ENCODE results near the gene CORO7.

The CORO7 gene

DNA sequence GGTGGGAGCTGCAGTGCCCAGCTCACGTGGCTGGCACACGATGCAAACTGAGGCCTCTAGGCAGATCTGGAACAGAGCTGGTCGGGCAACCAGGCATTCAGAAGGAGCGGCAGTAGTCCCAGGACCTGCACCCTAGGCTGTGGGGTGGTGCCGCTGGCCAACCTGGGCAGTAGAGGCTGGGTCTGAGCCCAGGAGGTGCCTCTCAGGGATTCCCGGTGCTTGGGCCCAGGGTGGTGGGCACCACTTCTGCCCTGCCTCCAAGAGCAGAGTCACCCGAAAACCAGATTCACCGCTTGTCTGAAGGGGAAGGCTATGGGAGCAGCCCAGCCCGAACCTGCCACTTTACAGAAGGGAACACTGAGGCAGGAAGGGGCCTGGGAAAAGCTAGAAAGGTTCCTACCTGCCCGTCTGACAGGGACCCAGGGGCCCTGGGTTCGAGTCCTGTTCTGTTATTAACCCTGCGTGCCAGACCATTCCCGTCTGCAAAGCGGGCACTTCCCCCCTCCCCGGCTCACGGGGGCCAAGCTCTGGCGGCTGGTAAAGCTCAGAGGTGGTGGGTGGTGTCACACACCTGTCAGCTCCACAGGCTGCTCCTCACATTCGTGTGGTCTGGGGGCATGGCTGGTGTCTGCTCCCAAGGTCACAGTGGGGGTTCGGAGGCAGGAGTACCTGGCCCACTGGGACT, 83.6 kb downstream of the CORO7 start:
- no peak for DNase-seq

DNA sequence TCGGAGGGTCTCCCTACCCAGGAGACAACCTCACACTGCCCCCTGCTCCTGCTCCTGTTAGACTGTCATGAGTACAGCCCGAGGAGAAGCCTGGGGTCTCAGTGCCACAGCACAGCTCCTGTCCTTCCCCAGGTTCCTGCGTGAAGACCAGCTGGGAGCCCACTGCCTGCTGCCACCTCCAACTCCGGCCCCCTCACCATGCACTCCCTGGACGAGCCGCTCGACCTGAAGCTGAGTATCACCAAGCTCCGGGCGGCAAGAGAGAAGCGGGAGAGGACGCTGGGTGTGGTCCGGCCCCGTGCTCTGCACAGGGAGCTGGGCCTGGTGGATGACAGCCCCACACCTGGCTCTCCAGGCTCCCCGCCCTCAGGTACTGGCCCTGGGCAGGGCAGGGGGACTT, 84.3 kb downstream of the CORO7 start:
- no peak for DNase-seq

DNA sequence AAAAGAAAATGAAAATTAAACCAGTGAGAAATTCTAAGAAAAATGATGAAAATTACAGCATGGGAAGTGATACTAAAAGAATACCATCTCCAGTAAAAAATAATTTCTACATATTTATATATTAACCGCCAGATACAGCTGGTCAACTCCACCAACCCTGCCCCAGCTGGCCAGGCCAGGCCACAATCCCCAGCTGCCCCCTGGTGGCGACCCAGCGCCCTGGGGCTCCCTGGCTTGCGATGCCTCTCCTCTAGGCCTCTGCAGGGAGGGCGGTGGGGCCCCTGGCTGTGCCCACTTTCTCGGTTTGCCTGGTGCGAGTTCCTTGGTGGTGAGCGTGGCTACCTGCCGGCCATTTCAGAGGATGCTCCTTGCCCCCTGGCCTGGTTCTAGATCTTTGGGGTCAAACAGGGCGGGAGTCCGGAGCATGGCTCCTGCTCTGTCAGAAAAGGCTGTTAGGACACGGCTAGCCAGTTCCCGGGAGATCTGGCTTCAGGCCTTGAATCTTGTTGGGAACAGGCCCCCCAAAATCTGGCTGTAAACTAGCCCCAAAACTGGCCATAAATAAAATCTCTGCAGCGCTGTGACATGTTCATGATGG, 86.0 kb downstream of the CORO7 start:
- peak; percentile 57 to 62 for DNase-seq

DNA sequence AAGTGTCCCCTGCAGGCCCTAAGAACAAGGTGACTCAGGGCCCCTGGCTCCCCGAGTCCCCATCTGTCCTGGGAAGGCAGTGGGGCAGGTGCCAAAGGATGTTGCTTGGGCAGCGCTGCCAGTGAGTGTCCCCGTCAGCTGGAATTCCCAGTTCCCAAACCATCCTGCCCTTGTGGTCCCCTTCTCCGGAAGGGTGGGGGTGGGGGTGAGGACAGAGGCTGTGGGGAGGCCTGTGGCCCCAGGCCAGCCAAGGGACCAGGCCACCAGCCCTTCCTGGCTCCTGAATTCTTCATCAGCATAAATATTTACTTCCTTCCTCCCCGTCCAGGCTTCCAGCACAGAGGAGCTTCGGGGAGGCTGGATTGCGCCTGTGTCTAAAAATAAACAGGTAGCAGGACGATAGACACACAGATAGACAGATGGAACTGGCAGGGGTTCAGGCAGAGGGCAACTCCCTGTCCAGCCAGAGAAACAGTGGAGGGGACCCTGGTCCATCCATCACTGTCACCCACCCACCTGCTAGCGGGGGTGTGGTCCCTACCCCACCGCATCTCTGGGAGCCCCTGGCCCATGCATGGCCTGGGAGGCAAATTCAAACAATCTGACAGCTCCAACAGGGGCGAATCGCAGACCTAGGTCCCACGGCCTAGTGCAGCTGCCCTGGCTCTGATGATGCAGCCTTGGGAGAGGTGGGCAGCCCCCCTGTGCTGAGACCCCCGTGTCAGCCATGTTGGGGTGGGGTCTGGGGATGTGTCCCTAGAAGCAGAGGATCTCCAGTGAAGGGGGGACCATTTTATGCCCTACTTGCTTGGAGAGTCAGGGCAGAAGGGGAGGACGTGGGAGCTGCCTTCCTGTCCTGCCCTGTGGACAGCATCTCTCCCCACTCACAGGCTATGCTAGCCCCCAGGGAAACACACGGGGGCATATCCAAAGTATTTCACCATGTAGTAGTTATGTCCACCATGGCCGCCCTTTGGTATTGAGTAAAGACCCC, 87.3 kb downstream of the CORO7 start:
- DNase-seq, result no peak

DNA sequence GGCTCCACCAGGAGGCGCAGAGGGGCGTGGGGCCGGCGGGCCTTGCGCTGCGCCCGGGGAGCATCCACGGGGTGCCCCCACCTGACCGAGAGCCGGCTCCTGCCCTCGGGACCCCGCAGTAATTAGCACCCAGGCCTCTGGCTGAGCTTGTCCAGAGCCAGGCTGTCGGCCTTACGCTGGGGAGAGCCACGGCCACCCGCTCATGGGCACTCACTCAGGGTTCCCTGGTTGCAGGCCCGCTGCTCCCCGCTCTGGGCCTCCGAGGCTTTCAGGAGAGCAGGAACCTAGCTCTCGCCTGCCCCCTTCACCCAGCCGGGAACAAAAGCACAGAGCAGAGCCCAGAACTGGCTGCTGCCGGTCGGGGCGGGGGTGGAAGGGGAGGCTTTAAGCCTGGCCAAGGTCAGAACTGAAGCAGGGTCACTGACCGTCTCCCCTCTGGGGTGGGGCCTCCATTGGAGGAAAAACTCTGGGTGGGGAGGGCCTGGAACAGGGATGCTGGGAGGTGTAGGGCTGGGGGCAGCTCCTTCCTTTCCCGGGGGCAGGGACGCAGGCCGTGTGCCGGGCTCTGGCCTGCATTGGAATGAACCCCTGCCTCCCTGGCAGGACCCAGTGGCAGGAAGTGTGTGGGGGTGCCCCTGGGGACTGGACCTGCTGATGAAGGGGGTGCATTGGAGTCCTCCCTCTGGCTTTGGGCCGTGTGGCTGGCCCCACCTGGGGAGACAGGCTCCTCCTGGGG, 88.2 kb downstream of the CORO7 start:
- peak; percentile 48 to 66 for DNase-seq

DNA sequence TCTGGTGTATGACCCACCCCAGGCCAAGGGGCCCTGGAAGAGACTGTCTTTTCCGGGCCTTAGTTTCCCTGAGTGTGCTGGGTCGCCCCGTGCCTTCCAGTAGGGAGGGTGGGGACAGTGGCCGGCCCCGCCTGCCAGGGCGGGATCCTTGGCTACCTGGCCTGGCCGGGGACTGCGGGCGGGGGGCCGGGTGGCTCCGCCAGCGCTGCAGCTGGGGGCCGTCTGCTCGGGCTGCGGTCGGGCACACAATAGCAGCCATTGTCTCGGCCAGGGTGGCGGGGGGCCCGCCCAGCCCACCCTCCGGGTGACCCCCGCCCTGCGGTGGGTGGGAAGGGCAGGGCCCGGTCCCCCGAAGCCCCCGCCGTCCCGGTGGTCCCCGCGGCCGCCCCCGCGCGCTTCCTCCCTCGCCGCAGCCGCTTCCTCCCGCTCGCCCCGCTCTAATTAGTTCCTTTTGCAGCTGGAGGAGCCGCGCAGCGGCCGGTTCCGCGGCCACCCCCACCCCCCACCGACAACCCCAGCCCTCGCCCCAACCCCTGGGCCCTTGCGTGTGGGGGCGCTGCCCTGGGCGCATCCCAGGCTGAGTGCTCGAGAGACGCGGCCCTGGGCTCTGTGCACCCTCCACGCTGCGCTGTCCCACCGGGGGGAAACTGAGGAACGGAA, 88.9 kb downstream of the CORO7 start:
- DNase-seq, result no peak

DNA sequence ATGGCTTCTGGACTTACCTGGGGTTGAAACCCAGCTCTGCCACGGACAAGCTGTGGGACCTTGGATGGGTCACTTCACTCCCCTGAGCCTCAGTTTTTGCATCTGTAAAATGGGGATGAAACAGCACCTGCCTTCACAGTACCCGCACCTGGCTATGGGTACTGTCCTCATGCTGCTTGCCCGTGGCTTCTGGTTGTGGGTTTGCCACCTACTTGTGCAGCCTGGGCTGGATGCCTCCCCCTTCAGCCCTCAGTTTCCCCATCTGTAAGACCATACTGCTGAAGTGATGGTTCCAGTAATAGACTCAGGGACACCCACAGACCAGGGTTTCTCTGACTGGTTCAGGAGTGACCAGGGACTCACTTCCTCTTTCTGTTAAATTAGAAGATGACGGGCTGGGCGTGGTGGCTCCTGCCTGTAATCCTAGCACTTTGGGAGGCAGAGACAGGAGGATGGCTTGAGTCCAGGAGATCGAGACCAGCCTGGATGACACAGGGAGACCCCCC, 91.1 kb downstream of the CORO7 start:
- DNase-seq, result peak in 1 of 2 experiments; percentile 11

DNA sequence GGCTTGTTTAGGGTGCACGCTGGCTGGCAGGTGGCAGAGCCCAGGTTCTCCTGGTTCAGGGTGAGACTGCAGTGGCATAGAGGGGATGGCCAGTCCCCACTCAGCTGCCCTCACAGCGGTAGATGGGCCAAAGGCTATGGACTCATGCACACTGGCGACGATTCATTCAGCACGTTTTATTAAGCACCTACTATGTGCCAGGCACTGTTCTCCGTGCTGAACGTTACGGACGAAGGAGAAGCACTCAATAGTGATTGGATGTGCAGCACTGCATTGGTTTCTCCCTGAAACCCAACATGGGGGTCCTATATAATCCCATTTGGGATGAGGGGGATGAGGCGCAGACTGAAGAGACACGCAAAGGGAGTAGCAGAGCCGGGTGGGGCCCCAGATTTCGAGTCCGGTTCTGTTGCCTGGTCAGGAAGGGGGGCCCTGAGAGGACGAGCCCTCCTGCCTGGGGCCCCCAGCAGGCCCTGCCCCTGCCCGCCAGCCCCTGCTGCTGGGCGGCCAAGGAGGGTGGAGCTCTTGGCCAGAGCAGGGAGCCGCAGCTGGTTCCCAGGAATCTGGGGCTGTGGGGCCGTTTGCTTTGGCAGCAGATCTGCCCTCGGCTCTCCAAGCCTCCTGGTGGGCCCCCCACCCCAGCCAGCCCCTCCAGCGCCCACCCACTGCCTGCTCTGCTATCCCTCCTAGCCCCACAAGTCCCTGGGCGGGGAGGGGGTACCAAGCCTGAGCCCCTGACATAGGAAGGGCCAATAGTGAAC, 91.7 kb downstream of the CORO7 start:
- no peak for DNase-seq

DNA sequence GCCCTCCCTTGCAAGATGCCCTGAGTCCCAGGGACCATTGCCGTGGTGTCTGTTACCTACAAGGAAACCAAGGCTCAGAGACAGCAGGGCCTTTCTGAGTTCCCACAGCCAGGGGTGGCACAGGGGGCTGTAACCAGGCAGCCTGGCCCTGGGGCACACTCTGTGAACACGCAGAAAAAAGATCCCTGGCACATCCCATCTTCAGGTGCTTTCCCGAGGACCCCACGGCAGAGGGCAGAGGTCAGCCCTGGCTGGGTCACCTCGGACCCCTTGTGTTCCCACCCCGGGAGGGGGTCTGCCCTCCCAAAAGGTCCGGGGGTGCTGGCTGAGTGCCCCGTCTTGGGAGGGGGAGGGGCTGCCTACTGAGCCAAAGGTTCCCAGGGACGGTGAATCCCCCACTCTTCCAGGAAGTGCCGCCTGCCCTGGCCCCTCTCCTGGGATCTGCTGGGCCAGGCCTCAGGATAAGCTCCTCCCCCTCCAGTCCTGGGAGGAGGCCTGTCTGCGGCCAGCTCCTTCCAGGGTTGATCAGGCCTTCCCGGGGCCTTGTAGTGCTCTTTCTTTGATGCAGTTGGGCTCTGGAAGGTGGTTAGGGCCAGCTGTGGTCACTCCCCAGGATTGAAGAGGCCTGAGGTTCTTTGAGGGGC, 92.4 kb downstream of the CORO7 start:
- no peak for DNase-seq

DNA sequence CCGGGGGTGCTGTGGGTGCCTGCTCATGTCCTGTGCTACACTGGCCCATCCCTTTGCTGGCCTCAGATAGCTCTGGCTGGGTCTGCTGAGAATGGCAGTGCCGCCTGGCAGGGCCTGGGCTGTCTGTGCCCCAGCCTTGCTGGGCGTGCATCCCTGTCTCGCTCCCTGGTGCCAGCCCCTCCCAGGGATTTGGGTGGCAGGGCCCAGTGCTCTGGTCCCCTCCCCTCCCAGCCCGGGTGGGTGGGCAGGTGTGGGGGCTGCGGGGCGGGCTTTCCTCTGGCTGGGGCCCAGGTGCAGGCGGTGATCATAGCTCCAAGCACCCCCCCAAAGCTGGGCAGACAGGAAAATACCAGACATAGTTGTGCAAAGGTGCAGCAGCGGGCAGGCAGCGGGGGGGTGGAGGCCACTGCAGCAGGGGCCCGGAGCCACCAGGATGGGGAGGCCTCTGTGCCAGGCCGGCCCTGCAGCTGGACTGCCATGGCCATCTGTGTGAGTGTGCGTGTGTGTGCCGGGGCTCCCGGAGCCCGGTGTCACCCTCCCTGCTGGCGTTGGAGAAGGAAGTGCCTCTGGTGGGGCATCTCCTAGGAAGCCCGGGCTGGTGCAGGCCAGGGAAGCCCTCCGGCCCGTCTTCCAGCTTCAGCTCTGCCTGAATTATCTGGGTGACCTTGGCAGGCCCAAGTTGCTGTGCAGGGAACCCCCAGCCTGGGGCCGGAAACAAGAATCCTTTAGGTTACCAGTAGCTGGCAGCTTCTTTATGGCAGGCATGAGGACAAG, 93.1 kb downstream of the CORO7 start:
- no peak for DNase-seq

DNA sequence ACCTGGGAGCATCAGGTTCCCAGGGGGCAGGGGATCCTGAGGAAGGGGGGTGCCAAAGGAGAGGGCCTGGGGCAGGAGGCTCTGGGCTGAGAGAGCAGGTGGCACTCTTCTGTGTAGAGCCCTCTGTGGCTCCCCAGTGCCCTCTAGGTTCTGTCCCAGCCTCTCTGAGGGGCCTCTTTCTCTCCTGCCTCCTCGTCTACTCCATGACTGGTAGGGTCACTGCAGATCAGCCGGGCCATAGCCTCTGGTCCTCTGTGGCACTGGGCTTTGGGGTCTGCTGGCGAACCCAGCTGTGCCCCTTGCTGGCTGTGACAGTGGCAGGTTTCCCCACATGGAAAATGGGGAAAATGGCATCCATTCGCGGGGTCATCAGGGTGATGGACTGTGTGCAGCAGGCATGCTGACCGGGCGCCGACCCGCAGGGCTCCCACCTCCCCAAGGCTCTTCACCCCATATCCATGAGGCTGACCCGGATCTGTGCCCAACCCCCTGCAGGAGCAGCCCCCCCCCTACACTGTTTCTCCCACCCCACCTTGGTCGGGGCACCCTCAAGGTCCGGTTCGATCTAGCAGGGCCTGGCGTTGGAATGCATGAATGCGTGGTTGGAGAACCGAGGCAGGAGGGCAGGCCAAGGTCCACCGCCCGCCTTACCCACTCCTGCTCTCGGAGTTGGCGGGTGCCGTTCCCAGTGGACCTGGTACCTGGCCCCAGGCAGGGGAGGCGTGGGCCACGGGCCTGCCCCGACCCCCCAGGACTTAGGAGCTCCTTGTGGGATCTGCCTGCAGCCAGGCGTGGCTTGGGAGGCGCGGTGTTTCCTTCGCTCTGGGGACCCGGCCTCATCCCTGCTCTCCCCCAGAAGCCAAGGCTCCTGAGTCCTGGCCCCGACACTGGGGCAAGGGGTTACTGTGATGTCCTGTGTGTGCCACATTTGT, 94.0 kb downstream of the CORO7 start:
- no peak for DNase-seq

DNA sequence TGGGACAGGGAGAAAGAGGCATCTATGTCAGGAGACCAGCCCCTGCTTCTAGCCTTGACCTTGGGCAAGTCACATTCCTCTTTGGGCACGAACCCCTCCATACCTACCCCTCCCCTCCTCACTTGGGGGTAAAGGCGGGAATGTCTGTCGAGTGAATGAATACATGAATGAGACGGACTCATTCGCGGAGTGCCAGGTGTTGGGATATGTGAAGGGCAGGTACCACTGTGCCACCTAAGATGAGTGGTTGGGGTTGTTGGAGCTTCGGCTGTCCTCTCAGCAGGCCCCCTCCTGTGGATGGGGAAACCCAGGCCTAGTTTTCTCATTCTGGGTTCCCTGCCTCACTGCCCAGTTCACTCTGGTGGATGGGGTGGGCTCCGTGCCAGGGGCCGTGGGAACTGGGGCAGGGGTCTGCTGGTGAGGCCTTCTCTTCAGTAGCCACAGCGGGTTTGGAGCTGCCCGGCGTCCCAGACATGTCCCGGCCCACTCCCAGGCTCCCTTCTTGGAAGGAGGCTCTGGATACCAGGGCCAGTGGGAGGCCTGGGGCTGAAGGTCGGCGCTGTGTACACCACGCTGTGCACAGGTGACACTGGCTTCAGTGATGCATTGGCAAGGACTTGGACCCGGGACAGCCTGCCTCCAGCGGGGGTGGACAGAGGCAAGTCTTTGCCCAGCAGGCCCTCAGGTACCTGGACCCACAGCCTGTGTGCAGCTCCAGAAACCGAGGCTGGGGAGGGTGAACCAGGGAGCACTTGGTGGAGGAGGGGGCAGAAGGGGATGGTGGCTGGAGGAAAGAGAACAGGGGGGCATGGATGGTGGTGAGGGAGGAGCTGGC, 94.9 kb downstream of the CORO7 start:
- DNase-seq, result no peak

DNA sequence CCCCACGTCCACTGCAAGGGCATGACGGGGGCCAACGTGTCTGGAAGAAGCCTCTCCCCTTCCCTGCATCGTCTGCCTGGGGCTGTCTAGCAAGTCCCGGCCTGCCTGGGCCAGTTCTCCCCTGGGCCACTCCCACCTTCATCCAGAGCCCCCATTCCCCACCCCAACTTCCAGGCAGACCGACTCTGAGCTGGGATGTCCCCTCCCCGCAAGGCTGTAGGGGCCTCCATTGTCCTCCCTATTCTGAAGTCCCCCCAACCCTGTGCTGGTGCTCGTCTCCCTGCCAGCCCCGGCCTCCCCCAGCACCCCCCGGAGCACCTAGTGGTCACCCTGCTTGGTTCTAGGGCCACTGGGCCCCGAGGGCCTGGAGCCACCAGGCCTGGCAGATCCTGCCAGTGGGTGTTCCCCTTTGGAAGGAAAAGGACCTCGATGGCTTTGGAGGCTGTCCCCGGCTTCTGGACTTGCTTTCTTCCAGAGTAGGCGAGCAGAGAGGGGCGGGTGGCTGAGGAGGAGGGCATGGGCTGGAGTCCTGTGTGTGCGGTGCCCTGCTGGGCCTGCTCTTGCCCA, 95.7 kb downstream of the CORO7 start:
- DNase-seq, result no peak

DNA sequence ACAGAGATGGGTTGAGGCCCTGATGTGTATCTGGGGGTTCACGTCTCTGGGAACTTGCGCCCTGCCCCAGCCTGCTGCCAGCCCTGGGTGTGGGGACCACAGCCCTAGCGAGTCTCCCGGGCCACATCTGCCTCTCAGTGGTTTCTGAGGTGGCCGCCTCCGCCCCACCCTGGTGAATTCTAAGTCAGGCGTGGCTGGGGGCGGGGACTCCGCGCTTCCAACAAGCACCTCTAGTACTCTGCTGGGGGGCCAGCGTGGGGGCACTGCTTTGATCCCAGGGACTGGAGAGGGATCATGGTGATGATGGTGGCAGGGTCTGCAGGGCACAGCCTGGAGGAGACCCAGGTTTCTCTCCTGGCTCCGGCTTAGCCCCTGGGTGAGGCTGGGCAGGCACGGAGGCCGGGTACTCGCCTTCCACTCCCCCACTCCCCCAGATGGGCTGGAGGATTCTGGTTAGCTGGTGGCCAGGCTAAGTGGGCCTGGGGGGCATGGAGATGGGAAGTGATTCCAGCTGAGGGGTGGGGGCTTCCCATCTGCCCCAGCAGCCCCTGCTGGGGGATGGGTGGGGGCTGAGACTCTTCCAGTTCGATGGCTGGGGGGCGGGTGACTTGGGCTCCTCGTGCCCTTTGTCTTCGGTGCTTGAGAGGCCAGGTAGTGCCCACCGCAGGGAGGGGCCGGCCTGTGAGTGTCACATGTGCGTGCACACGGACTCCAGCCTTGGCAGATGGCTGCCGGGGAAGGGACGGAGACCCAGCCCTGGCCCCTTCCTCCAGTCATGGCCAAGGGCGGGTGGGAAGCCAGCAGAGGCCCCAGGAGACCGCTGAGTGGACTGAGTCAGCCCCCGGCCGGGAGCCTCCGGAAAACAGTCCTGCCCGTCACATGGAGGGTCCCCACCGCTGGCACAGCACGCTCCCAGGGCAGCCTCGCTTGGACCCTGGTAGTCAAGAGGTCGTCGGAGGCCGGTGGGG, 96.7 kb downstream of the CORO7 start:
- no peak for DNase-seq

DNA sequence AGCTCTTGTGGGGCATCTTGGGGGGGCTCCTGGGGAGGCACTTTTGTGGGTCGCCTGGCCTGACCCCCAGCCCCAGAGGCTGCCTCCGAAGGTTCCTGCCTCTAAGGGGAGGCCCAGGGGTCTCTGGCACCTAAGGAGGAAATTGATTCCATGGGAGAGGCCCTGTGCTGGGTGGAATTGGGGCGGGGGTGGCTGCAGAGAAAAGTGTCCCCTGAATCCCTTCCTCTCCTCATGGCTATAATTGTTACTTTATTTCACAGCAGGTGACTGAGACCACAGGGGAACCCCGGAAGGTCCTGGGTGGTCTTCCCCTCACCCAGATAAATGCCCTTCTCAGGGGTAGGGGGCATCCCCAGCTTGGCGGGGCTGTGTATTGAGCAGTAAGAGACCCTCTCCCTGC, 97.4 kb downstream of the CORO7 start:
- no peak for DNase-seq

DNA sequence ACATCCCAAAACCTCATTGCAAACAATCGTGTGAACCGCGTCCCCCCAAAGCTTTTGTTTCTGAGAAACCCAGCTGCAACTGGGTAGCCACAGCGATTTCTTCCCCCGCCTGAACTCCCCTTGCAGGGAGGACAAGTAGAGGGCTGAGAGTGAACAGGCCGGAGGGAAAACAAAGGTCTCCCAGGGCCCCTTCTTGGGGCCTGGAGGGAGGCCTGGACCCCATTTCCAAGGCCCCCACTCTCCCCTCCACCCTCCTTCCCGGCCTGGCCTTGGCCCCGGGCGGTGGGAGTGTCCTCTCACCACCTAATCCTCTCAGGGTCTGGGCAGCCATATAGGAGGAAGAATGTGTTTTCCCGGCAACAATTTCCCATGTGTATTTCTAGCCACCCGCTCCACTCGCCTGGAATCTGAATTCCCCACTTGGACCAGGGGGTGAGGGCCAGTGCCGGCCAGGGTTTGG, 97.9 kb downstream of the CORO7 start:
- DNase-seq, result no peak

All from AML-193 (cell line).